Dedifferentiated amniotic fluid mesenchymal stem cell (primary cell): ENCODE data around the gene MALRD1.

Experiments used
- DNase-seq: peaks from one replicate; pipeline ENCODE4 v3.0.0-alpha.2; 2016; ENCODE audit errors: extremely low spot score

The MALRD1 gene

DNA sequence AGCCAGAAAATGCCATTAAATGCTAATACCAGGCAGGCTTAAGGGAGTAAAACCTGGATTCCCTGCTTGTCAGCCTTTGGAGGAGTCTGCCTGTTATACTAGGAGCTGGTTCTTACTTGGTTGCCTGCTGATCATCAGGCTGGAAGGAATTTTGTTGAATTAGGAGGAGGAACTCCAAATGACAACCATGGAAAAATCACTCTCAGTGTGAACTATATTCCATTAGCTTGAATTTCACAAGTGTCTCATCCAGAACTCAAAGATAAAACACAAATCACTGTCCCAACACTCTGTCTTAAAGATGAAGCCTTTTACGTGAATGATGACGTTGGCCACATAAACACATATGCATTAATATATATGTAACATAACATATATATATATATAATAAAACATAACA, 528.8 kb downstream of the MALRD1 start:
- no peak for DNase-seq

DNA sequence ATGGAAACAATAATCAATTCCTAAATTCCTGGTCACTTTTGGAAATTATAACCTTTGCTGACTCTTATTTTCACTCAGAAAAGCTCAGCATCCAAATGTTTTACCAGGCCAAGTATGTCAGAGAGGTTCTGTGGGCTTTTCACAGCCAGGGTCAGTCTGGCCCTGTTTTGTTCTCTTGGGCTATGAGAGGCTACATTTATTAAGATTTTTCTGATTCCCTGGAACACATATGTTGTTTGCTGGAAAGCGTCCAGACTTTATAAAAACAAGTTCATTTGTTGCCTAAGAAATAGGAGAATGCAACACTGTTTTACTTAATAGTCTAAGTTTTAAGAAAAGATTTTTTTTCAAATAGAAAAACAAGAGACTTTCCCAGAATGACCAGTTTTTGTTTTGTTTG, 529.2 kb downstream of the MALRD1 start:
- DNase-seq: no peak

DNA sequence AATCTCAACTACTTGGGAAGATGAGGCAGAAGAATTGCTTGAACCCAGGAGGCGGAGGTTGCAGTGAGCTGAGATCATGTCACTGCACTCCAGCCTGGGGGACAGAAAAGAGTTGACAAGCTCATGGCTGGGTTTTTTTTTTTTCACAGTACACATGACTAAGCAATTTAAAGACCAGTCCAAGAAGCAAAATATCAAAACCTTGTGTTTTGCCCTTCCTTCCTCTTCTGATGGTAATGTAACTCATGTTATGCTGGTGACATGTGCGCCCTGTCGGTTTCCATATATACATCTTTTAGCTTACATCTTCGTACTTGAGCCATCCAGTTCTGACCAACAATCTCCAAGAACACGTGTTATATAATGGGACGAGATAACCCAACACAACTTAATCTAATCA, 530.0 kb downstream of the MALRD1 start:
- DNase-seq: no peak

DNA sequence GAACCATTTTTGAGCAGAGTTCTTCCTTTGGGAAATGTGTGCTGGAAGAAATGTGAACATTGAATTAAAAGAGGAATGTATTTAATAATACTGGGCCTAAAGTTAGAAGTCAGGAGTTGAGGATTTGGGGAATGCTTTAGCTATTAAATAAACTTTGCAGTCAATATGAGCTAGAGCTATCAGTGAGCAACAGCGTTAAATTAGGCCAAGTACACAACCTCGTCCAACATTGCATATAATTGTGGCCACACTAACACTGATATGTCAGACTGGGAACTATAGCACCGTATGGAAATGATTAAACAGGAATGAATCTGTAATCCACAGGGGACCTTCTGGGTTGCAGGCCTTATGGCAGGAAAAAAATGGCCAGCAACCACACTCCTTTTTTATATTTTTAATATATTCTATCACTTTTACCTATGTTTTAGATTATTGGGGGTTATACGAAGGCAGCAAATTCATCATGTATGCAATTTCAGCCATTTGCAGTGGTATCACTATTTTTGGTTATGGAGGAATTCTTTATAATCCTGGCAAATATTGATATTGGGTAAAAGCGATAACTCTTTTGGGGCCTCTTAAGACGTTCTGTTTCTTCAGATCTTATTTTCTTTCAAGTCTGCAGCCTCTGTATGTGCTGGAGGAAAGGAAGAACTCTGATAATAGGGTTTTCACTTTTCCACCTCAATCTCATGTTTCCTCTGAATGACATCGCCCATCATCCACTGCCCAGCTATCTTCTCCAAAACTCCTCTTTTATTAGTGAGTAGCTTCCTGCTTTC, 531.4 kb downstream of the MALRD1 start:
- DNase-seq: no peak

DNA sequence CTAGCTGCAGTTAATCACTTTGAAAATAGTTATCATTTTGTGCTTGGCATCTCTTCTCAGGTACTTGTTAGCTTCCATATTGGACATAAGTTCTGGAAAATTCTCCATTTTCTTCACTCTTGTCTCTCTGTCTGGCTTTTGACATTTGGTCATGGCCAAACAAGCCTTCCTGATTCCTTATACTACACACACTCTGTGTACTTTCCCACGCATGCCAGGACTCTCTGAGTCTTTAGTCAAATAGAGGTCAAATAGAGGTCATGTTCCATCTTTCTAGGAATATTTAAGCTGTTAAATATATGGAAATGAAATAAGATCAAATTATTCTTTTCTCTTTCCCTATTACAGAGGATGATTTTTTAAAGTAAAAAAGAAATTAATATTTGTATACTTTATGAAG, 532.1 kb downstream of the MALRD1 start:
- no peak for DNase-seq

DNA sequence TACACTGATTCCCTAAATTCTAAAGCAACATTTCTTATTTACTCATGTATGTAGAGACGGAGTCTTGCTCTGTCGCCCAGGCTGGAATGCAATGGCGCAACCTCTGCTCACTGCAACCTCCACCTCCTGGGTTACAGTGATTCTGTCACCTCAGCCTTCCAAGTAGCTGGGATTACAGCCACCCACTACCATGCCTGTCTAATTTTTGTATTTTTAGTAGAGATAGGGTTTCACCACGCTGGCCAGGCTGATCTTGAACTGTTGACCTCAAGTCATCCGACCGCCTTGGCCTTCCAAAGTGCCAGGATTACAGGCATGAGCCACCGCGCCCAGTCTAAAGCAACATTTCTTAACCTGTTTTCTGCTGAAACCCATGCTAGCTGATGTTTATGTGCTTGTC, 540.0 kb downstream of the MALRD1 start:
- DNase-seq: no peak

DNA sequence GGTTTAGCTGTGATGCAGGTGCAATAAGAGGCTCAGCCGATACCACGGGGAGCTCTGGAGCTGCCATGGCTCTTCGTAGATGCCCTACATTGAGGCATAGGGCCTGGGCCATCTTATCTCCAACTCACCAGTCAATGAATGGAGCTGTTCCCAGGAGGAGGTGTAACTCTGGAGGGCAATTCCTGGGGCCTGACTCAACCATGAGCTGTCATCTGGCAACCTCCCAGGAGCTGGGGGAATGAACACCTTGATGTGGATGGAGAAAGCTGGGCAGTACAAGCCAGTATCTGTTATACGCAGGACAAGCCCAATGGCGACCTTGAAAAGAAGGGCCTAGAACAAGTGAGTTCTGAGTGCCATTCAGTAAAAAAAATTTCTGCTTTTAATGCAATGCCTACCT, 543.7 kb downstream of the MALRD1 start:
- DNase-seq: no peak

DNA sequence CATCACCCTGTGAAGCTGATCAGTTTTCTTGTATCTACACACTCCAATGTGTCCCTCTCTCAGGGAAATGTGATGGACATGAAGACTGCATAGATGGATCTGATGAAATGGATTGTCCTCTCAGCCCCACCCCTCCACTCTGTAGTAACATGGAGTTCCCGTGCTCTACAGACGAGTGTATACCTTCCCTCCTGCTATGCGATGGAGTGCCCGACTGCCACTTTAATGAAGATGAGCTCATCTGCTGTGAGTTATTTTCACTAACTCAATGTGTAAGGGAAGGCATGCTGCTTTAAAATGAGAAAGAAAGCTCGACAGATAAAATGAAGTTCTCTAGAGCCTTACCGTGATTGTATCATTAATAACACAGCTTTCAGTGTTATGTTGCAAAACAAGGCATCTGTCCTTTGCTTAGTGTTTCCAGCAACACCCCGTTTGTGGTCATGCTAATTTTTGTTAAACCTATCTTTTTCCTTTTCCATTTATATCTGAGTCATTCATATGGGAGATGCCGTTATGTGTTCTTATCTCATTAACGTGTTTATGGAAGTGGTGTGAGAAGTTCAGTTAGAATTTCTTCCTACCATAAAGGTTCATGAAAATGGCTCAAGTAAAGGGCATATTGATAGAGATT, 546.7 kb downstream of the MALRD1 start:
- no peak for DNase-seq

DNA sequence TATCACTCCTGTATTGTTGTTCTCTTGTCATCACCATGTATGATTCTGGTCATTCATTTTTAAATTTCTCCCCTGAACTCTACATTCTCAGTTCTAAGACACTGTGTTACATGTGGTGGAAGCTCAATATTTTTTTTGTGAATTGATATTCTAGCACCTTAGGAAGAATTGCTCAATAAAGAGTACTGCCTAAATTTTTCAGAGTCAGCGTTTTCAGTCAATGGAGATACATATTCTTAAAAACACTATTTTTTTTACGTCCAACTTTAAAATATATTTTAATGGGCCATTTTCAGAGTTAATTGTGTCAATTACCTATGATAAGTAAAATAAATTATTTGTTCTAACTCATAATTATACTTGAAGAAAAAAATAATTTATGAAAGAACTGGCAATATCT, 557.2 kb downstream of the MALRD1 start:
- no peak for DNase-seq

DNA sequence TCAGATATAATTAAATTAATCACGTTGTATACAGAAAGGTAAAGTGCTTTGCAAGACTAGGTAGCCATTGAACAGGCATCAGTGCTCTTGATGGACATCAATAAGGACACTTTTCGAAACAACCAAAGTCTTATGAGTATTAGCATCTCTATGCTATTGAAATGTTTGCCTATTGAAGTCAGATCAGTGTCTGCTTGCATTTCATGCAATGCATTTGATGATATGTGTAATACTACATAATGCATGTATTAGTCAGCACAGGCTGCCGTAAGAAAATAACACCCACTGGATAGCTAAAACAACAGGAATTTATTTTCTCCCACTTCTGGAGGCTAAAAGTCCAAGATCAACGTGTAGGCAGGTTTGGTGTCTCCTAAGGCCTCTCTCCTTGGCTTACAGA, 558.4 kb downstream of the MALRD1 start:
- DNase-seq: no peak

DNA sequence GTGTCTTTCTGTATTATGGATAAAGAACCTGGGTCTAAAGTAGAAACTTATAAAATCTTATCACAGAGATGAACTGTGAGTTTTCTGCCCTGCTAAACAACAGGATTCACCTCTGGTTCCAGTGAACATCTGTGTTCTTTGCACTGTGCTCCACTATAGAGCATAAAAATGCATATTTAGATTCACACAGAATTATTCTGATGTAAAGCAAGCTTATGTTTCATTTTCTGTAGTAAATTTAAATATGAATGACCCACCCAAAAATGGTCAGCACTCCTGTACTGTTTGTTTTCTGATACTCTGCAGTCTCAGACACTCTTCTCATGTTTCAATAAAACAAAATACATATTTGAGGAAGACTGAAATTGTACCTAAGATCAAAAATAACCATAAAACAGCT, 563.2 kb downstream of the MALRD1 start:
- DNase-seq: no peak

DNA sequence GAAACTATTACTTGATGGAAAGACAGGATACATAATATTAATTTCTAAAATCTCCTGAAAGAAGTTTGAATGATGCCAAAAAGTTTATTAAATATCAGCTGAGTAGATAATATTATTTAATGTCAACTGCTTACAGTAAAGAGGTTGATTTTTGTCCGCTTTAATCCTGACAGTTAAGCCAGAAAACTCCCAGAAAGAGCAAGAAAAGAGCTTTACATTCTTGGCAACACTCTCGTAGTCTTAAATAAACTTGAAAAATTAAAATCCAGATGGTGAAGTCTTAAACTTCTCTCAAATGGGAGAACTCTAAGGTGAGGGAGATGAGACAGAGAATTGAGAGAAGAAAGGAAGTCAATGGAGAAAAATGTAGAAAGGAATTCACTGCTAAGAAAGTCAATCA, 568.4 kb downstream of the MALRD1 start:
- DNase-seq: no peak

DNA sequence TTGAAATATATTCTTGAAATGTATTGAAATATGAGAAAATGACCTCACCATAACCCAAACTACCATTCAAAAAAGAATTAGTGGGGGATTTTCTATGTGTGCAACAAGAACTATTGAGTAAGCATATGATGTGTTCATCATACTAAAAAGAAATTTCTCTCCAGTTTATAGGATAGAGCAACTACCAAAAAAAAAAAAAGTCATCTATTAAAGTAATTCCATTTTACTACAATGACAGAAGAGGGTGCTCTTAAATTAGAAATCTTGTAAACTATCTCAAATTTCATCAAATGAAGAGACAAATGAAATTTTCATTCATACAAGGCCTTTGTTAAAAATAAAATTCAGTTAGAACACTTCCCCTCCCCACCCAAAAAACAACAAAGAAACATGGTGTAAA, 572.2 kb downstream of the MALRD1 start:
- no peak for DNase-seq

DNA sequence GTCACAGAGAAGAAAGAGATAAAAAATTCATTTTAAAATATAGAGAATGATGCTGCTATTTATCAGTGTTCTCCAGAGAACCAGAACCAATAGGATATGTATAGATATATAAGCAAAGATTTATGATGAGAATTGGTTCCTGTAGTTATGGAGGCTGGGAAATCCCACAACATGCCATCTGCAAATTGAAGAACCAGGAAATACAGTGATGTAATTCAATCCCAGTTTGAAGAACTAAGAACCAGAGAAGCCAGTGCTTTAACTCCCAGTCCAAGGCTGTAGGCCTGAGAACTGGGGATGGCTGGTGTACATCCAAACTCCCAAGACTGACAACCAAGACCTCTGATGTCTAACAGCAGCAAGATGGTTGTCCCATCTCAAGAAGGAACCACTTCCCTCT, 574.7 kb downstream of the MALRD1 start:
- DNase-seq: no peak

DNA sequence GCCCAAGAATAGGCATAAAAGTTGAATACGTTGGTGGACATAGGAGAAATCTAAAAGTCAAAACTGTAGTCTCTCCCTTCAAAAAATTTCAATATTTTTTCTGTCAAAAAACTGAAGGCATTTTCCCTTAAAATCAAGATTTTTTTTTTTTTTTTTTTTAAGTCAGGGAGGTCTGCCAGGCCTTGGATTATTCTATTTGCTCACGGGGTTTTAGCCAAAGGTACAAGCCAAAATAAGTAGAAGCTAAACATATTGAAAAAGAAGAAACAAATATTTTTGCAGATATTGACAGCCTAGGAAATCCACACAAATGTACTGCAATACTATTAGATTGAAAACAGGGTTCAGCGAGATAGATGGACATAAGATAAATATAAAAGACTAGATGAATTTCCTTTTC, 577.6 kb downstream of the MALRD1 start:
- no peak for DNase-seq

DNA sequence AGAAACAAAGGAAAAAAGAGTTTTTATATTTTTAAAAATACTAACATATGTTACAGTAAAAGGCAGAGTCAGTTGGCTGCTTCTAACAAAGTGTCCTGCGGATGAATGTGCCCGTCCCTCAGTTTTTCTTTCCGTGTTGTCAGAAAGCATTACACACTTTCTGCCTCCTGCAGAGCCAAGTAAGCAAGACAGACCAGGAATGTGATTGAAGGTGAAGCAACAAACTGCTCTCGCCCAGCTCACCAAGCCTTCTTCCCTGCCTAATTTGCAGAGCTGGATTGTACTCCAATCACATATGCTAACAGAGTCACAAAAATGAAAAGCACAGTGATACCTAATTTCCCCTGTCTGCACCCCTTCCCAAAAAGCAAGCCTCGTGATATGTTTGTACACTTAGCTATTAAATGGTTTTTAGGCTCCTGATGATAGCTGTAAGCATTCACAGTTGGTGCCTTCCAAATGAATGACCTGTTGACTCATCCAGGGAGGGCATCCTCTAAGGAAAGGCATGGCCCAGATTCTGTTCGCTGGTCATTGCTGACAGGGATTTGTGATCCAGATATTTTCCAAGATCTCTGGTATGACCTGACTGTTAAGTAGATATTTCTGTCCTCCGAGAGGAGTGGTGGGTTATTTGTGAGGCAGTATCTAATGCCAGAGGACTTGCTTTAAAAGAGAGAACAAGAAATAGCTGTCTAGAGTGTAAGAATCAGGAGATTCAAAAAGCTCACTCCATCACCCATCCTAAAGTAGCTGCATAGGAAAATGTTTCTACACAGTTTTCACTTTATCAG, 580.4 kb downstream of the MALRD1 start:
- DNase-seq: no peak

DNA sequence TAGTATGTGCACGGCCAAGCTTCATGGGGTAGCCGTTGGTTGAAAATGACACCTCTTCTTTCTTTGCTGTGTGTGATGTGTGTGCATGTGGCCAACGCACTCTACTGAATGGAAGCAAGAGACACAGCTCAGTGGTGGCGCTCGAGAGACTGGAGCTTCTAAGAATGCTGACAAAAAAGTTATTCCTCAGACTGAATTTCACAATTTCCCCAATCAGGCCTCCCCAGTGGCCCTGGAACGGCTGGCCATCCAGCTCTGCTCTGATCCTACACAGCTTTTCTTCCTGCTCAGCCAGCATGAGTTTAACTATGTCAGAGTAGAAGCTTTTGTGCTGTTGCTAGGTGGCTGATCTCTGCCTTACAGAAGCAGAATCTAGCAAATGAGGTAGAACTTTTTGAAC, 581.0 kb downstream of the MALRD1 start:
- peak; percentile 18 for DNase-seq

DNA sequence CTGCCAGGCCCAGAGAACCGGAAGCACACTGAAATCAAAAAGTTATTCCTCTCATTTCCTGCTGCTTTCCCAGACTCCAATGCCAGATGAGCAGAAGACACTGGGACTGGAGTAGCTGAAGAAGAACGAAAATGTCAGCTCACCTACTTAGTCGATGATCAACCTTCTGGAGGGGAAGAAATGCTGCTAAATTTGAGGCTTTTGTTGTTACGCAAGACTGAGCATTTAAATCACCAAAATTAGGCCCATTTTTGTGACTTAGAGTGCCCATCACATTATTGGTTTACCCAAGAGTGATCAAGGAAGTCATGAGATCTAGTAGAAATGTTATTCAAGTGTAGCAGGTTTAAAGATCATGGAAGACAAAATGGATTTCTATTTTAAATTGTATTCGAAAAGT, 585.6 kb downstream of the MALRD1 start:
- no peak for DNase-seq

DNA sequence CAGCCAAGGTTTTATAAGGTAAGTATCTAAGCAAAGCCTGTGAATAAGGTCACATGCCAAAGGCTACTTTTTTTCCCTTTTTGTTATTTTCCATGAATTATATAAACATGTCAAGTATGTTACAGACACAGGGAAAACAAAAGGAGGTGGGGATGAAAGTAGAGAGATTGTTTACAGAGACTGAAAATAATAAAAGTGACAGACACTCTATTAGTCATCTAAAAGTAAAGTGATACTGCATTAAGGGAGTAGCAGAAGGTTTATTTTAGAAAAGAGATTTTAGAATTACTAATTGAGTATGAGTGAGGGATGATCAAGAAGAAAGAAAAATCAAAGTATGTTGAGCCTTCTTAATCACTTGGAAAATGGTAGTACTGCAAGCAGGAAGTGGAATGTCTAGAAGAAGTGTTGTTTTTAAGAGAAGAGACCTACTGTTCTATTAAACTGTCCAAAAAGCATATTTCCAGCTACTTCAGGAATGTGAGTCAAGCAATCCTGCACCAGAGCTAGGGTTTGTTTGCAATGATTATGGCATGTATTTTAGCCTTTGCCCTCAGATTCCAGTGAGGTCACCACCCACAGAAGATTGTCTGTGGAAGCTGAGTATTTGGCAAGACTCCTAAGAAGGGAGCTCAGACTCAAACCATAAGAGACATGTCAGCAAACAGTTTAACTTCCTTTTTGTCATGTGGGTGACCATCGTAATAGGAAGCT, 589.7 kb downstream of the MALRD1 start:
- peak; percentile 51 for DNase-seq

DNA sequence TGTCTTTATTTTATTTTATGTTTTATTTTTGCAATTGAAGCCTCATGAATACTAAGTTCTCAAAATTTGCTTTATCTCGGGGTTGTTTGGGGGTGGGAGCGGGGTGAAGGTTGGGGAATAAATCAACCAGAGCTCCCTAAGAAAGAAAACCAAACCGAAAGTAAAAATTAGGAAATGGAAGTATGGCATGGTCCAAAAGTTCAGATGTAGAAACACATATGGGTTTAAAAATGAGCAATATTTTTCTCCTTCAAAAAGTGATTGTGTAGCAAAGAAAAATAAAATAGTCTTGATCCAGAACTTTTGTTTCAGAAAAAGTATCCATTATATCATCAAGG, 590.3 kb downstream of the MALRD1 start:
- no peak for DNase-seq

DNA sequence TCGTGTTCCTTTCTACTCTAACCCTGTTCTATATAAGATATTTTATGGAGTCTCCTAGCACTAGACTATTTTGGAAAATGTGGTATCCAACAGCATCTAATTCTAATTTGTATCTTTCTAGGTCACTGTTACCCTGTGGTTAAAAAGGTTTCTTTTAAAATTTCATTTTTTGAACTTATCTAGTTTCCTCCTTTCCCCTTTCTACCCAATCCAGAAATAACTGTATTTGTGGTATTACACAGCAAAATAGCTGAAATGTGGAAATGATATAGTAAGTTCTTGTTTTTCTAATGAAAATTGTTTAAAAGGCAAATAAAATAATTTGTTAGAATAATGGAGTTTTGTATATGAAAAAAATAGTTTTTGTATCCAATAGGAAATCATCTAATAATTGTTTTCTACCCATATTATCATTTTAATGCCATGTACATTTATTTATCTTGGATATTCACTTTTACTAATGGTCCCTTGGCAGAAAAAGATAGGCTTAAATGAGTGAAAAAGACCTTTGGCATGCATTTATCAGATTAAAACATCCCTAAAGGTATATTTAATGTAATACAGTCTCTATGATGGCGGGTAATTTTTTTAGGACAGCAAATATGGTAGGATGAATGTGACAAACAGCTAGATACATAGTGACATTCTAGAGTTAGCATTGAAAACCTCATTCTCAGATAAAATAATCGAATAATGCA, 592.1 kb downstream of the MALRD1 start:
- no peak for DNase-seq

DNA sequence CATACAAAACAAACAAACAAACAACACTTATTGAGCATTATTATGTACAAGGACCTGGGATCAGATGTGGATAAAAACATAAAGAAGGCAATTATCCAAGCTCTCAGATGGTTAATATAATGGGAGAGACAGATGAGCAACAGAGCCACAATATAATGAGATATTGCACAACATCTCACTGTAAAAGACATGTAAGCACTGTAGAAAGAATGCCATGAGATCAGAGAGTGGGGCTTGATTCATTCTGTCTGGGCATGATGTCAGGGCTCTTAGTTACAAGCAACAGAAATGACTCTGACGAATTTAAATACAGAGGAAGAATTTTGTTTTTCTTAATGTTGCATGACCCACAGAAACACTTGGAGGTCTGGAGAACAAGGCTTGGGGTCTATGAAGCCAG, 602.9 kb downstream of the MALRD1 start:
- DNase-seq: peak; percentile 39
